ENCODE data around the gene SHANK1. TPM values are rescaled to one million over a fixed set of nuclear protein-coding genes. Genes with fewer than 3 reads are reported as not detected.

The SHANK1 gene
- polyA plus RNA-seq, 4 donors: under 0.01 to 1.4 (median 0.46) TPM; not detected in 1

DNA sequence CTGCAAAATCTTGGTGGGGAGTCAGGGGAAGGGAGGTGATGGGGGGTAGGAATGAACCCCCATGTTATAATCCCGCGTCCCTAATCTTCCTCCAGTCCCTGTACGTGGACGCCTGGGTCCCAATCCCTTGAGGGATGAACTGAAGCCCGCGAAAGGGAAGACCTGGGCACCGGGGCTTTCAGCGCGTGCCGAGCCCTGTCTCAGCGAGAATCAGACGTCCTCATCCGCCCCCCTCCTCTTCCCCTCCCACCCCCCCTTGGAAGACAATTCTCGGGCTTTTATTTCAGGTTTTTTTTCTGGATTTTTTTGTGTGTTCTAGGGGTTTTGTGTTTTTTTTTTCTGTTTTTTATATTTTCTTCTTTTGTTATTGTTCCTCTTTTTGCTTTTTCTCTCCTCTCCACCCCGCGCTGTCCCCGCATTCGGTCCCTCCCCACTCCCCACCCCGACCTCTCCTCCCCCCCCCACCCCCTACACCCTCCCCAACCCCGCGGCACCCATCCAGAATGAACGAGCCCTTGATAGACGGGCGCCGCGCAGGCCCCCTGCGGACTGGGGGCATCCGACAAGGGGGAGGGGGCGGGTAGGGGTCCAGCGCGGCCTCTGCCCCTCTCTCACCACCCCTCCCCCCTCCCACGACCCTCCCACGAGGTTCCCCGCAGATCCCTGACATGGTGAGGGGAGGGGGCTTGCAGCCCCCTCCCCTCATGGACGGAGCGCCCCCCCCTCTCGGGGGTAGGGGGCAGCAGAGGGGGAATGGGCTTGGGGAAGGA, 60.1 kb downstream of the SHANK1 start:
- DNase-seq: no peak
- peaks cover 0 to 45% (median 21%) of the 10 kb centered on the region in 3 donors for H3K27me3 ChIP-seq (ENCODE audit: control insufficient read depth in 3 of 3, insufficient read depth in 3 of 3, low read length in 3 of 3)
- no peak overlapping the region for H3K4me3 ChIP-seq (ENCODE audit: low read depth in 1 of 3, low read length in 3 of 3)
- H3K36me3 ChIP-seq (ENCODE audit: control insufficient read depth in 3 of 3, insufficient read depth in 2 of 3, low read depth in 1 of 3, low read length in 3 of 3): no peaks in the 10 kb centered on the region
- H3K4me1 ChIP-seq (ENCODE audit: control insufficient read depth in 3 of 3, insufficient read depth in 2 of 3, low read depth in 1 of 3, low read length in 2 of 3): peaks cover 0 to 2% (median 0%) of the 10 kb centered on the region in 3 donors
- WGBS, 3 donors: 4 to 12% (median 11%) methylated on average over 26 to 36 of the region's 37 CpGs
- no peak overlapping the region for H3K27ac ChIP-seq (ENCODE audit: low read depth in 1 of 3, low read length in 2 of 3)
- FAIRE-seq: no peak
- peaks cover 0 to 2% of the 10 kb centered on the region in 2 donors for H3K9me3 ChIP-seq (ENCODE audit: control insufficient read depth in 2 of 2, insufficient read depth in 1 of 2, low read depth in 1 of 2, low read length in 1 of 2)

DNA sequence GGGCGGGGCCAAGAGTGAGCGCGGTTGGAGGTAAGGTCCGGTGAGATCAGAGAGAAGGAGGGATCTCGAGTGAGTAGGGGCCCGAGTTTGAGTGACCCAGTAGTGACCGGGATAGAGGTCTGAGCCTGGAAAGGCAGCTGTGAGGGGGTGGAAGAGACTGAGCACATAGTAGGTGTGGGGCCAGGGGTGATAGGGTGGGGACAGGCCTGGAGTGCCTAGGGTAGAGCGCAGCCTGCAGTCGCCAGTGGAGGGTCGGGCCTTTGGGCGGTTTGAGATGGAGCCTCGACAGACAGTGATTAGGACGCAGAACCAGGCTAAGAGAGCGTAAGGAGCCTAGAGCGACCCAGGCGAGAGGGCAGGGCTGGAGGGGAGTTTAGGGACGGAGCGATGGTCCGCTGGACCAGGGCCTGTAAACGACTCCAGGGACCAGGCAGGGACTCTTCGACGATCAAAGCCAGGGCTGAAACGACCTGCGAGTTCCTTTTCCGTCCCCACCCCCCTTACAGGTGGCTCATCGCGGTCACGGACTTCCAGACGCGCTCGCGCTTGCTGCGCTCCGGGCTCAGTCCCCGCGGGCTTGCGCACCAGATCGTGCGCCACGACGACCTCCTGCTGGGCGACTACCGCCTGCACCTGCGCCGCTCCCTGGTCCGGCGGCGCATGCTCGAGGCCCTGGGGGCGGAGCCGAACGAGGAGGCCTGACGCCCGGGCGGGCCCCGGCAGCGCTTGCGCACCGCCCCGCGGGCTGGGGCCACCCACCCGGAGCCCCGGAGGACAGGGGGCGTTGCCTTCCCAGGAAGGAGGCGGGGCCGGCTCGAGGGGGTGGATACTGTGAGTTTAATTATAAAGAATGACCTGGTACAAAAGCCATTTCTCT, 60.9 kb downstream of the SHANK1 start:
- DNase-seq (peak in 1 of 2 donors; percentile 68), FAIRE-seq (no peak)
- H3K4me3 ChIP-seq (ENCODE audit: low read depth in 1 of 3, low read length in 3 of 3): peak overlapping the region in 1 of 3 donors; percentile 11
- peaks cover 0 to 2% of the 10 kb centered on the region in 2 donors for H3K9me3 ChIP-seq (ENCODE audit: control insufficient read depth in 2 of 2, insufficient read depth in 1 of 2, low read depth in 1 of 2, low read length in 1 of 2)
- H3K36me3 ChIP-seq (ENCODE audit: control insufficient read depth in 3 of 3, insufficient read depth in 2 of 3, low read depth in 1 of 3, low read length in 3 of 3): no peaks in the 10 kb centered on the region
- WGBS, 3 donors: 3 to 14% (median 14%) methylated on average over 65 to 67 of the region's 67 CpGs
- H3K4me1 ChIP-seq (ENCODE audit: control insufficient read depth in 3 of 3, insufficient read depth in 2 of 3, low read depth in 1 of 3, low read length in 2 of 3): peaks cover 0 to 2% (median 0%) of the 10 kb centered on the region in 3 donors
- peaks cover 0 to 40% (median 21%) of the 10 kb centered on the region in 3 donors for H3K27me3 ChIP-seq (ENCODE audit: control insufficient read depth in 3 of 3, insufficient read depth in 3 of 3, low read length in 3 of 3)
- H3K27ac ChIP-seq (ENCODE audit: low read depth in 1 of 3, low read length in 2 of 3): peak overlapping the region in 2 of 3 donors; percentile 29 to 34

DNA sequence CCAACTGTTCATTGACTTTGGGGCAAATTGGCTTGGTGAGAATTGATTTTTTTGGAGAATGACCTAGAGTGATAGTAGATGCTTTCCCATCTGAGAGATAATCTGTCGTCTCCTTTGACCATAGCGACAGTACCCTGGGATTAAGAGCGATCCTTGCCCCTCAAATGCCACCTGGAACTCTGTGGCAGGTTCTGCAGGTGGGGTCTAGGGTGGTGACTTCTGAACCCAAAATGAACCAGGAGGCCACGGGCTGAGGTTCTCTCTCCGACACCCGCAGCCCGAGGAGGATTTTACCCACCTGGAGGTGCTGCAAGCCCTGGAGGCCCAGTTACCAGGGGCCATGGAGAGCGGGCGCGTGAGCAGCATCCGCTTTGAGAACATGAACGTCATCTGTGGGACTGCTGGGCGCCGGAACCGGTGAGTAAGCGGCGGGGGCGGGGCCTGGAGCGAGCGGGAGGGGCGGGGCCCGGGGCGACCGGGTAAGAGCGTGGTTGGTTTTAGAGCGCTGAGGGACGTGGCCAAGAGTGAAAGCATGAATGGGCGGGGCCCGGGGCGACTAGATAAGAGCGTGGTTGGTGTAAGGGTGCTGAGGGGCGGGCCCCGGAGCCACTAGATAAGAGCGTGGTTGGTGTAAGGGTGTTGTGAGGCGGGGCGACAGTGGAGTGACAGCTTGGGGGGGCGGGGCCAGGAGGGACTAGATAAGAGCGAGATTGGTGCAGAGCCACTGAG, 61.7 kb downstream of the SHANK1 start:
- no peak overlapping the region for H3K27ac ChIP-seq (ENCODE audit: low read depth in 1 of 3, low read length in 2 of 3)
- H3K4me3 ChIP-seq (ENCODE audit: low read depth in 1 of 3, low read length in 3 of 3): peak overlapping the region in 1 of 3 donors; percentile 24
- 4 to 10% (median 9%) methylated on average over 38 of the region's 38 CpGs for WGBS, 3 donors
- H3K9me3 ChIP-seq (ENCODE audit: control insufficient read depth in 2 of 2, insufficient read depth in 1 of 2, low read depth in 1 of 2, low read length in 1 of 2): peaks cover 0 to 2% of the 10 kb centered on the region in 2 donors
- FAIRE-seq: no peak
- H3K36me3 ChIP-seq (ENCODE audit: control insufficient read depth in 3 of 3, insufficient read depth in 2 of 3, low read depth in 1 of 3, low read length in 3 of 3): no peaks in the 10 kb centered on the region
- H3K4me1 ChIP-seq (ENCODE audit: control insufficient read depth in 3 of 3, insufficient read depth in 2 of 3, low read depth in 1 of 3, low read length in 2 of 3): peaks cover 0 to 2% (median 0%) of the 10 kb centered on the region in 3 donors
- DNase-seq: peak; percentile 25 to 70
- peaks cover 0 to 40% (median 21%) of the 10 kb centered on the region in 3 donors for H3K27me3 ChIP-seq (ENCODE audit: control insufficient read depth in 3 of 3, insufficient read depth in 3 of 3, low read length in 3 of 3)

DNA sequence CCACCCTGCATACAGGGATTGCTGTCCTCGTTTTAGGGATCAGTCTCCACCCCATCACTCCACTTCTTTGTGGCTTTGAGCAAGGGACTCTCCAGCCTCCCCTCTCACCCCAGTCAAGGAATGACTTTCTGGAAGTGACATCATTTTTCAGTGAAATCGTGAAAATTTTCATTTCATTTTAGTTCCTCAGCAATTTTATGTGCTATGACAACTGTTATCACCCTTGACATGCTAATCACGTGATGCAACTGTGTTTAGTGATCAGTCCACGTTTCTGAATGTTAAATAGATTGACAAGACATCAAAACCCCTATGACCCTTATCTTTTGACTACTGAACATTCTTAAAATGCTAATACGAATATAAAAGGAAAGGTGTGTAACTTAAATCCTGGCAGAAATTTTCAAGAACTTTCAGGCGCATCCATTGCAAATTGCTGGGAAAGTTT, 62.4 kb downstream of the SHANK1 start:
- Histone ChIP-seq H3K4me1 (ENCODE audit: control insufficient read depth in 3 of 3, insufficient read depth in 2 of 3, low read depth in 1 of 3, low read length in 2 of 3) (peaks cover 0 to 2% (median 0%) of the 10 kb centered on the region in 3 donors), H3K4me3 (ENCODE audit: low read depth in 1 of 3, low read length in 3 of 3) (no peak overlapping the region), H3K27ac (ENCODE audit: low read depth in 1 of 3, low read length in 2 of 3) (no peak overlapping the region), H3K9me3 (ENCODE audit: control insufficient read depth in 2 of 2, insufficient read depth in 1 of 2, low read depth in 1 of 2, low read length in 1 of 2) (peaks cover 0 to 2% of the 10 kb centered on the region in 2 donors), H3K27me3 (ENCODE audit: control insufficient read depth in 3 of 3, insufficient read depth in 3 of 3, low read length in 3 of 3) (peaks cover 0 to 42% (median 25%) of the 10 kb centered on the region in 3 donors), H3K36me3 (ENCODE audit: control insufficient read depth in 3 of 3, insufficient read depth in 2 of 3, low read depth in 1 of 3, low read length in 3 of 3) (no peaks in the 10 kb centered on the region)
- DNase-seq (no peak), FAIRE-seq (no peak)
- WGBS, 3 donors: 56 to 62% (median 56%) methylated on average over 6 of the region's 6 CpGs

DNA sequence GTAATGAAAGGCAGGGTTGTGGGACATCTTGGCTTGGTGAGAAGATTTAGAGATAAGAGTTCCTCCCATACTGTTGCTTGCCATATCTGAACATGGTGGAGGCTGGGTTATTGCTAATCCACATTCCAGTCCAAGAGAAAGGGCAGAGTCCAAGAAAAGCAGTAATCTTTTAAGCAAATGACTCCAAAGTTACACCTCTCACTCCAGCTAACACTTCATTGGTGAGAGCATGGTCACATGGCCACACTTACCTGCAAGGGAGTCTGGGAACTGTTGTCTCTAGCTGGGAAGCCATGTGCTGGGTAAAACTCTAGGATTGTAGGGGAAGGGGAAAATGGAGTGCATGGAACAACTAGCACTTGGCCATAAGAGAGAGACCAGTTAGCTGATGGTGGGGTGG, 64.7 kb downstream of the SHANK1 start:
- no peaks in the 10 kb centered on the region for H3K36me3 ChIP-seq (ENCODE audit: control insufficient read depth in 3 of 3, insufficient read depth in 2 of 3, low read depth in 1 of 3, low read length in 3 of 3)
- no peak overlapping the region for H3K27ac ChIP-seq (ENCODE audit: low read depth in 1 of 3, low read length in 2 of 3)
- no peak overlapping the region for H3K4me3 ChIP-seq (ENCODE audit: low read depth in 1 of 3, low read length in 3 of 3)
- H3K9me3 ChIP-seq (ENCODE audit: control insufficient read depth in 2 of 2, insufficient read depth in 1 of 2, low read depth in 1 of 2, low read length in 1 of 2): peaks cover 0 to 2% of the 10 kb centered on the region in 2 donors
- H3K27me3 ChIP-seq (ENCODE audit: control insufficient read depth in 3 of 3, insufficient read depth in 3 of 3, low read length in 3 of 3): peaks cover 0 to 28% (median 21%) of the 10 kb centered on the region in 3 donors
- DNase-seq (no peak), FAIRE-seq (no peak)
- H3K4me1 ChIP-seq (ENCODE audit: control insufficient read depth in 3 of 3, insufficient read depth in 2 of 3, low read depth in 1 of 3, low read length in 2 of 3): peaks cover 0 to 2% (median 0%) of the 10 kb centered on the region in 3 donors

DNA sequence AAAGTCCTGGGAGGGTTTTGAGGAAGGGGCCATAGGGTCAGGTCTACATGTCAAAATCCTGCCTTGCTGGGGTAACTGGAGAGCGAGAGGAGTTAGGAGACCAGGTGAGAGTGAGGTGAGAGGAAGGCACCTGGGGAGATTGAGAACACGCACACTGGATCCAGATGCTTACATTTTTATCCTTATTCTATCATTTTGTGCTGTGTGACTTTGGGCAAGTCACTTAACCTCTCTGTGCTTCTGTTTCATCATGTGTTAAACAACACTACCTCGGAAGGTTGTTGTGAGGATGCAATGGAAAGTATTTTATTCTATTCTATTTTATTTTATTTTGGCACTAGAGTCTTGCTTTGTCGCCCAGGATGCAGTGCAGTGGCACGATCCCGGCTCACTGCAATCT, 66.9 kb downstream of the SHANK1 start:
- peaks cover 0 to 15% (median 13%) of the 10 kb centered on the region in 3 donors for H3K27me3 ChIP-seq (ENCODE audit: control insufficient read depth in 3 of 3, insufficient read depth in 3 of 3, low read length in 3 of 3)
- H3K9me3 ChIP-seq (ENCODE audit: control insufficient read depth in 2 of 2, insufficient read depth in 1 of 2, low read depth in 1 of 2, low read length in 1 of 2): peaks cover 0 to 6% of the 10 kb centered on the region in 2 donors
- WGBS, 3 donors: 84 to 92% (median 87%) methylated on average over 6 of the region's 6 CpGs
- FAIRE-seq (no peak), DNase-seq (no peak)
- no peak overlapping the region for H3K4me3 ChIP-seq (ENCODE audit: low read depth in 1 of 3, low read length in 3 of 3)
- H3K36me3 ChIP-seq (ENCODE audit: control insufficient read depth in 3 of 3, insufficient read depth in 2 of 3, low read depth in 1 of 3, low read length in 3 of 3): no peaks in the 10 kb centered on the region
- H3K4me1 ChIP-seq (ENCODE audit: control insufficient read depth in 3 of 3, insufficient read depth in 2 of 3, low read depth in 1 of 3, low read length in 2 of 3): no peaks in the 10 kb centered on the region
- no peak overlapping the region for H3K27ac ChIP-seq (ENCODE audit: low read depth in 1 of 3, low read length in 2 of 3)

DNA sequence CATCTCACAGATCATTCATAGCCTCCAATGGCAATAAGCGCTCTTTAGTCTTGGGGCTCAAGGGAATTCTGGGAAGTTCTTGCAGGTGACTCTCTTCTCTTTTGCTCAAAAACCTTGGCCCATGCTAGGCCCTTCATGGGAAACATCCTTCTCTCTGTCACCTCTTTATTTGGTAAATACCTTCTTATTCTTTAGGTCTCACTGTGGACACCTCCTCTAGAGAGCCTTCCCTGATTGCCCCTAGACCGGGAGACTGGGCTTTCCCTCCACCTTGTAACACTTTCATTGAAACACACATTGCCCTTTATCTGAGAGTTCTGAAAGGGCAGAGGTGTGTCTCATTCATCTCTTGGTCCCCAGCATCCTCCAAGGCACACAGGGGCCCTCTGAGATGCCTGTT, 68.4 kb downstream of the SHANK1 start:
- 76 to 84% (median 77%) methylated on average over 2 of the region's 2 CpGs for WGBS, 3 donors
- no peak overlapping the region for H3K27ac ChIP-seq (ENCODE audit: low read depth in 1 of 3, low read length in 2 of 3)
- no peaks in the 10 kb centered on the region for H3K4me1 ChIP-seq (ENCODE audit: control insufficient read depth in 3 of 3, insufficient read depth in 2 of 3, low read depth in 1 of 3, low read length in 2 of 3)
- H3K4me3 ChIP-seq (ENCODE audit: low read depth in 1 of 3, low read length in 3 of 3): no peak overlapping the region
- H3K9me3 ChIP-seq (ENCODE audit: control insufficient read depth in 2 of 2, insufficient read depth in 1 of 2, low read depth in 1 of 2, low read length in 1 of 2): peaks cover 0 to 7% of the 10 kb centered on the region in 2 donors
- DNase-seq (no peak), FAIRE-seq (no peak)
- no peaks in the 10 kb centered on the region for H3K36me3 ChIP-seq (ENCODE audit: control insufficient read depth in 3 of 3, insufficient read depth in 2 of 3, low read depth in 1 of 3, low read length in 3 of 3)
- peaks cover 0 to 13% (median 9%) of the 10 kb centered on the region in 3 donors for H3K27me3 ChIP-seq (ENCODE audit: control insufficient read depth in 3 of 3, insufficient read depth in 3 of 3, low read length in 3 of 3)

Data from small intestine (tissue), 7 donors.